Effector memory CD4-positive, alpha-beta T cell (primary cell): ENCODE results near the gene NXF3.

Experiments used
- DNase-seq, 3 donors: peaks; one replicate each; pipeline ENCODE4 v3.0.0-alpha.2; 2020
- H3K27ac ChIP-seq: 2 replicates; pipeline ENCODE4 v1.7.0; 2013; ENCODE audit warnings: mild to moderate bottlenecking, low read length, moderate library complexity; ENCODE audit not compliant: insufficient read depth, poor library complexity, severe bottlenecking
- H3K27me3 ChIP-seq: replicated peaks from 2 replicates; pipeline ENCODE4 v1.7.0; 2013; ENCODE audit warnings: mild to moderate bottlenecking, low read length; ENCODE audit not compliant: insufficient read depth, control insufficient read depth, poor library complexity, severe bottlenecking
- H3K36me3 ChIP-seq: 2 replicates; pipeline ENCODE4 v1.7.0; 2013; ENCODE audit warnings: mild to moderate bottlenecking, low read length, moderate library complexity; ENCODE audit not compliant: control insufficient read depth, insufficient read depth
- H3K4me1 ChIP-seq: 2 replicates; pipeline ENCODE4 v1.7.0; 2013; ENCODE audit warnings: low read length, mild to moderate bottlenecking; ENCODE audit not compliant: control insufficient read depth, insufficient read depth, poor library complexity, severe bottlenecking
- H3K4me3 ChIP-seq: 2 replicates; pipeline ENCODE4 v1.7.0; 2013; ENCODE audit warnings: low read length, low read depth, mild to moderate bottlenecking; ENCODE audit not compliant: insufficient read depth, poor library complexity, severe bottlenecking
- H3K9me3 ChIP-seq: 2 replicates; pipeline ENCODE4 v1.7.0; 2013; ENCODE audit warnings: mild to moderate bottlenecking, low read length, moderate library complexity; ENCODE audit not compliant: control insufficient read depth

NXF3 gene

GRCh38 chrX:103101299-103102042 is 8.5 kb upstream of the NXF3 start:
- Histone ChIP-seq H3K9me3 (no peaks in the 10 kb centered on the region), H3K4me1 (no peaks in the 10 kb centered on the region), H3K36me3 (no peaks in the 10 kb centered on the region), H3K4me3 (no peak overlapping the region), H3K27me3 (no peaks in the 10 kb centered on the region), H3K27ac (no peak overlapping the region)
- no peak for DNase-seq

GRCh38 chrX:103100484-103100883 is 7.5 kb upstream of the NXF3 start:
- H3K9me3 ChIP-seq: no peaks in the 10 kb centered on the region
- DNase-seq: no peak
- H3K27me3 ChIP-seq: no peaks in the 10 kb centered on the region
- no peak overlapping the region for H3K27ac ChIP-seq
- H3K4me1 ChIP-seq: no peaks in the 10 kb centered on the region
- H3K36me3 ChIP-seq: no peaks in the 10 kb centered on the region
- H3K4me3 ChIP-seq: no peak overlapping the region

- Histone ChIP-seq H3K27ac (no peak overlapping the region), H3K4me3 (no peak overlapping the region), H3K4me1 (no peaks in the 10 kb centered on the region), H3K9me3 (no peaks in the 10 kb centered on the region), H3K27me3 (no peaks in the 10 kb centered on the region), H3K36me3 (no peaks in the 10 kb centered on the region)
- no peak for DNase-seq
These were observed 6.7 kb upstream of the NXF3 start for GRCh38 chrX:103099691-103100090.

- H3K4me3 ChIP-seq: no peak overlapping the region
- no peak for DNase-seq
- no peaks in the 10 kb centered on the region for H3K4me1 ChIP-seq
- no peaks in the 10 kb centered on the region for H3K27me3 ChIP-seq
- no peak overlapping the region for H3K27ac ChIP-seq
- H3K9me3 ChIP-seq: no peaks in the 10 kb centered on the region
- H3K36me3 ChIP-seq: no peaks in the 10 kb centered on the region
These were observed 5.5 kb upstream of the NXF3 start for GRCh38 chrX:103098488-103098887.

- no peak for DNase-seq
- Histone ChIP-seq H3K27me3 (no peaks in the 10 kb centered on the region), H3K36me3 (no peaks in the 10 kb centered on the region), H3K9me3 (no peaks in the 10 kb centered on the region), H3K27ac (no peak overlapping the region), H3K4me1 (no peaks in the 10 kb centered on the region), H3K4me3 (no peak overlapping the region)
These were observed 11.9 kb downstream of the NXF3 start for GRCh38 chrX:103081051-103081450.

- Histone ChIP-seq H3K36me3 (no peaks in the 10 kb centered on the region), H3K4me1 (no peaks in the 10 kb centered on the region), H3K4me3 (no peak overlapping the region), H3K27me3 (no peaks in the 10 kb centered on the region), H3K9me3 (no peaks in the 10 kb centered on the region), H3K27ac (no peak overlapping the region)
- DNase-seq: no peak
These were observed 19.5 kb downstream of the NXF3 start for GRCh38 chrX:103073467-103073866.

GRCh38 chrX:103066606-103067005 is 26.3 kb downstream of the NXF3 start:
- H3K36me3 ChIP-seq: no peaks in the 10 kb centered on the region
- H3K4me3 ChIP-seq: no peak overlapping the region
- H3K4me1 ChIP-seq: no peaks in the 10 kb centered on the region
- H3K9me3 ChIP-seq: no peaks in the 10 kb centered on the region
- no peaks in the 10 kb centered on the region for H3K27me3 ChIP-seq
- H3K27ac ChIP-seq: no peak overlapping the region
- no peak for DNase-seq

- Histone ChIP-seq H3K27ac (no peak within 1 kb of the TSS), H3K9me3 (no peaks in the 10 kb centered on the region)
- DNase-seq: no peak
These were observed 29.0 kb downstream of the NXF3 start, which contains the start of gene BEX1 for GRCh38 chrX:103063918-103064434. Gene BEX1, minus strand, starts transcription at chrX:103064171. Its CDS starts 897 bp downstream, at chrX:103063274.

GRCh38 chrX:103063191-103063845 is 29.6 kb downstream of the NXF3 start:
- no peaks in the 10 kb centered on the region for H3K36me3 ChIP-seq
- DNase-seq: no peak
- H3K4me3 ChIP-seq: no peak overlapping the region
- no peaks in the 10 kb centered on the region for H3K27me3 ChIP-seq
- no peak overlapping the region for H3K27ac ChIP-seq
- no peaks in the 10 kb centered on the region for H3K9me3 ChIP-seq
- no peaks in the 10 kb centered on the region for H3K4me1 ChIP-seq

More at GRCh38 chrX:103063918-103064434, 29.0 kb downstream of the NXF3 start, which contains the start of gene BEX1:
- Histone ChIP-seq H3K27me3 (no peaks in the 10 kb centered on the region), H3K4me3 (no peak within 1 kb of the TSS), H3K36me3 (no peaks in the 10 kb centered on the region), H3K4me1 (no peaks in the 10 kb centered on the region)

- Histone ChIP-seq H3K27me3 (no peaks in the 10 kb centered on the region), H3K36me3 (no peaks in the 10 kb centered on the region), H3K9me3 (no peaks in the 10 kb centered on the region), H3K4me3 (no peak overlapping the region), H3K27ac (no peak overlapping the region), H3K4me1 (no peaks in the 10 kb centered on the region)
- no peak for DNase-seq
These were observed 31.5 kb downstream of the NXF3 start for GRCh38 chrX:103061486-103061885.
